Measurements from ENCODE around the gene PTPRZ1.

The PTPRZ1 gene

GRCh38 chr7:121890833-121891232 lies 17.9 kb downstream of the PTPRZ1 start:
- no peak for DNase-seq (ENCODE audit: low read depth in 1 of 2, low spot score in 1 of 2)

DNA sequence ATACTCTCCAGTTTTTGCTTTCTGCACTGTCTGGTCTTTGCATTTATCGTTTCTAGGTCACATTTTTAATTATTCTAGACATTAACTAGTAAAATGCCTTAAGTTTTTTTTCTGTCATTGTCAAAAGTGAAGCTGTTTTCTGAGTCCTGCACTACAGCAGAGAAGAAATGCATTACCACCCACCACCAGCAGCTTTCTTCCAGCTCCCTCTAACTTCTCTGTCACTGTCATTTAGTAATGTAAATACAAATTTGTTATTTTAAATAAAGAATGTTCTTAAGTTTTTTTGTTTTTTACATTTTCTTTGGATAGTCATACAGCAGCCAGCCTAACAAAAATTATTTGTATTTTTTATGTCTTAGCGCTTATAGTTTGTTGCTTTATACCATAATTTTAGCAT lies 18.8 kb downstream of the PTPRZ1 start:
- no peak for DNase-seq (ENCODE audit: low read depth in 1 of 2, low spot score in 1 of 2)

- no peak for DNase-seq (ENCODE audit: low read depth in 1 of 2, low spot score in 1 of 2)
These were observed 28.1 kb downstream of the PTPRZ1 start for GRCh38 chr7:121901026-121901425.

- no peak for DNase-seq (ENCODE audit: low read depth in 1 of 2, low spot score in 1 of 2)
These were observed 31.2 kb downstream of the PTPRZ1 start for GRCh38 chr7:121904120-121904519.

GRCh38 chr7:121908042-121908441 lies 35.1 kb downstream of the PTPRZ1 start:
- DNase-seq (ENCODE audit: low read depth in 1 of 2, low spot score in 1 of 2) = no peak

DNA sequence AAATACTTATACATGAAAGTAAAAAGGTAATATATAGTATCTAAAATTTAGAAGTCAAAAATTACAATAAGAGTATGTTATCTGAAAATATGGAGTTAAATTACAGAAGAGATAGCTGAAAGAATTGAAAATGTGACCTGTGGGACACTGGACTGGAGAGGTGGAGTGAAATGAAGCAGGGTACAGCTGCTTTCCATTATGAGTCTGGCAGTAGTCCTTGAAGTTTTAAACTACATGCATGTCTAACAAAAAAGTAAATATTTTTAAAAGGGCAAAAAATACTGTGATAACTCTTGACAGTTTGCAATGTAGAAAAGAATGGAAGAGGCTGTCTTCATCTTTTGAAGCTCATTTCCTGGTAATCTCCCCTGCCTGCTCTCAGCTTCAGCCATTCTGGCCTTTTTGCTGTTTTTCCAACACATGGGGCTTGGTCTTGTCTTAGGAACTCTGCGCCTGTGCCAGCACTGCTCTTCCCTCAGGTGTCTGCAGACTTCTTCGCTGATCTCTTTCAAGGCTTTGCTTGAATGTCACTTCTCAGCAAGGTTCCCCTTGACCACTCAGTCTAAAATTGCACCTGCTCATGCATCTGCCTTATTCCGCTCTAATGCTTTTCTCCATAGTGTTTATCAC lies 36.9 kb downstream of the PTPRZ1 start:
- DNase-seq (ENCODE audit: low read depth in 1 of 2, low spot score in 1 of 2) = no peak

DNA sequence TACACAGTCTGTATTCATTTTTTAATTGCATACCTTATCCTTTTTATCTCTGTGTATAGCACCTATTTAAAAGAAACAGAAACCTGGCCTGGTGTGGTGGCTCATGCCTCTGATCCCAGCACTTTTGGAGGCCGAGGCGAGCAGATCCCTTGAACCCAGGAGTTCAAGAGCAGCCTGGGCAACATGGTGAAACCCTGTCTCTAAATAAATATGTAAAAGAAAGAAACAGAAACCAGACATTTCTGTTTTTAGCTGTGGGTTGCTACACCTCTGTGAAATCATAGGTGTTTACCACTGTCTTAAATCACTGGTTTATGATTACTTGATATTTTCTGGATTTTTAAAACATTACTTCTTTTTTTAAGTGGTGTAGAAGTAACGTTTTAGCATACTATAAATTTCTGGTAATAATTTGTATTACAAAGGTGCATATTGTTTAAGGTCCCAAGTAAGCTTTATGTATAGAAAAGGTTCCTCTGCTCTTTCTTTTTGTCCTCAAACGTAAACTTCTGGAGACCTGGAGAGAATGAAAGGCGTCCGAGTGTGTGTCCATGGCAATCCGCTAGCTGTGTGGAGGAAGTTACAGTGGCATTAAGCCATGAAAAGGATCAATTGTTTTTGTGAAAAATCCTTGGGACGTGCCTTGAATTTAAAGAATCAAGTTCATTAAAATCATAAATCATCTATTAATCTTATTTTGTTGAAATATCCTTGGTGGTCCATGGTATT lies 41.1 kb downstream of the PTPRZ1 start:
- no peak for DNase-seq (ENCODE audit: low read depth in 1 of 2, low spot score in 1 of 2)

- no peak for DNase-seq (ENCODE audit: low read depth in 1 of 2, low spot score in 1 of 2)
These were observed 41.8 kb downstream of the PTPRZ1 start for GRCh38 chr7:121914676-121915279.

DNA sequence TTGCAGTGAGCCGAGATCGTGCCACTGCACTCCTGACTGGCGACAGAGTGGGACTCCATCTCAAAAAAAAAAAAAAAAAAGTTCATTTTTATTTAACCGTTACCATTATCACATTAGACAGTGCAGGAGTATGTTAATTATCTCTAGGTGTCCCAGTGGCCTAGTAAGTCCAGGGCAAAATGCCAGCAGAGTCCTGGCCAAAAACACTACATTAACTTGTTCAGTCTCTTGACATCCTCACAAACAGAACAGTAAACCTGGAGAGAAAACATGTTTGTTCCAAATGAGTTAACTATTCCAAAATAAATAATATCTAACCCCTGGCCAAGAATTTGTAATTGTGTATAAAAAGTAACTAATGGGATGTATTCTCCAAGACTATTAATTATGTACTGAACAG lies 43.2 kb downstream of the PTPRZ1 start:
- DNase-seq (ENCODE audit: low read depth in 1 of 2, low spot score in 1 of 2) = no peak

- no peak for DNase-seq (ENCODE audit: low read depth in 1 of 2, low spot score in 1 of 2)
These were observed 47.0 kb downstream of the PTPRZ1 start for GRCh38 chr7:121919986-121920385.

DNA sequence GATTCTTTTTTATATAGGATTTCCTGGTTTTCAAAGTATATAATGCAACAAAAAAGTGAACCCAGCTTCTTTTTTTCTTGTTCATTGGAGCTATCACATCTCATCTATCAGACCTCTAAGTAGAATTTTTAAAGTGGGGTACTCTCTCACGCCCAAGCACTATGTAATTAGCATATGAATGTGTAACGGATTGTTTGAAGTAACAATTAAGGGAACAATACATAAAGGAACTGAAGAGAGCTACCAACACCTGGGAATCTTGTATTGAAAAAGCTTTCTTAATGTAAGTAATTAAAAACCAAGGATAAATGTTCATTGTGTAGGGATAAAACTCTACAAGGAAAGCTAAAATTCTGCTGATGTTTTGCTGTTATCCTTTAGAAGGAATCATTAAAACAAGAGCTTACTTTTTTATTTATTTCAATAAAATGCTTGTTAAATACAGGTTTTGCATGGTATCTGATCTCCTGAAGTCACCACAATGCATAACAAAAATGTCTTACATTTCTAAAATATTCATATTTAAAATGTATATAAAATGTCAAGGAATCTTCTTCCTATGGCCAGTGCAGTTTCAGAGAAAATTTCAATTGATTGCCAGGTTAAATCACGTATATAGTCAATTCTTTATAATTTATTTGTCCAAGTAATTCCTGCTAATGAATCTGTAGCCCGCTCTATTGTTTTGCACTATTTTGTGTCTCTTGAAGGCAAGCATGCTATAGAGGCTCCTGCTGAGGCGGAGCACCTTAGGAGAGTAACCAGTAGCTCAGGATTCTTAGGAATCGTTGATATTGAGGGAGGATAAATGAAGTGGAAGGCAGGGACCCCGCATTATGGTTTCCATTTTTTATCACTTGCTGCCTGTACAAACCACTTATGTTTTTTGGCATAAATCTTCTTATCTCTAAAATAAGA lies 51.6 kb downstream of the PTPRZ1 start:
- DNase-seq (ENCODE audit: low read depth in 1 of 2, low spot score in 1 of 2) = no peak

- DNase-seq (ENCODE audit: low read depth in 1 of 2, low spot score in 1 of 2) = no peak
These were observed 58.4 kb downstream of the PTPRZ1 start for GRCh38 chr7:121931149-121931902.

GRCh38 chr7:121932768-121933167 lies 59.8 kb downstream of the PTPRZ1 start:
- DNase-seq (ENCODE audit: low read depth in 1 of 2, low spot score in 1 of 2) = no peak

- DNase-seq (ENCODE audit: low read depth in 1 of 2, low spot score in 1 of 2) = no peak
These were observed 64.1 kb downstream of the PTPRZ1 start for GRCh38 chr7:121936951-121937623.

- no peak for DNase-seq (ENCODE audit: low read depth in 1 of 2, low spot score in 1 of 2)
These were observed 65.6 kb downstream of the PTPRZ1 start for GRCh38 chr7:121938429-121938996.

DNA sequence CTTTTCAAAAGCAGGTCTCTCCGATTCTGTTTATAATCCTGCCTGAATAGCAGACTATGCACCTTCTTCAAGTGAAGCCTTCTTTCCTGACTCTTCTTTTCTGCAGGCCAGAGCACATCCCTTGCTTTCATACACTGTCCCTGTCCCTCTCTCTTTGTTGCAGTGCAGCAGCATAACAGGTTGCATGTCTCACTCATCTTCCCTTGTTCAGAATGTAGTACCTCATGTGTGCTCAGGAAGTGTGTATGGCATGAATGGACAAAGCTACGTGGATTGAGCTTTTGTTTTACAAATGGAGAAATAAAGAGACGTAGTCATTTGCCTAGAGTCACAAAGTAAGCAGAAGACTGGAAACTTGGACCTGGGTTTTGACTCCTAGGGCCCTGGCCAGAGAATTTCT lies 68.0 kb downstream of the PTPRZ1 start:
- DNase-seq (ENCODE audit: low read depth in 1 of 2, low spot score in 1 of 2) = no peak

- DNase-seq (ENCODE audit: low read depth in 1 of 2, low spot score in 1 of 2) = no peak
These were observed 68.9 kb downstream of the PTPRZ1 start for GRCh38 chr7:121941830-121942229.

- no peak for DNase-seq (ENCODE audit: low read depth in 1 of 2, low spot score in 1 of 2)
These were observed 72.1 kb downstream of the PTPRZ1 start for GRCh38 chr7:121945066-121945465.

DNA sequence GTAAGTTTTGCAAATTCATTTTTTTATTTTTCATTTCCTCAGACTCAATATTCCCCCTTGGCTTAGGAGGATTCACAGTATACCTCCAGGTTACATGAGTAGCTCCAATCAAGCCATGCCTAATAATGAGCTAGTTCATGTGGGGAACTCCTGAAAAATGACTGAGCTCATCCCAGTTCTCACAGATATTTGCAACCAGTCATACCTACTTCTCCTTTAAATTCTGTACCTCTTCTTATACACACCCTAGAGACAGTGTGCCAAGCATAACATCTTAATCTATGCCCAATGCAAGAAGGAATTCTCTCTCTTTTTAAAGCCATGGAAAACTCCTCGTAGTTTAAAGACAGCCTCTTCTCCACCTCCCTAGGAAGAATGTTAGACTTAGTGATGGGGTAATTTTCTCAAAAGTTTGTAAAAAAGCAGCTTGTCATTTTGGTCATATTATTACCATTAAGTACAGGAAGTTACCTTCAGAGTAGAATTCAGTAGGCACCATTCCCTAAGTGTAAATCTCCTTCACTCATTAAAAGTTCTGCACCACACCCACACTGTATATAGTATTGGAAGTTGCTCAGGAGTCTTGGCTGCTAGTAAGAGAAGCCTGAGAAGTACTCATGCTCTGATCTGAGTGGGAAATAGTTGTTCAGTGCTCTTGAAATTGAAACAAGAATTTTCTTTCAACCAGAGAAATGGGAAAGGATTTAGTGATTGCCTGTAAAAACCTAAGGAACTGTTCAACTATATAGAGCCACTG lies 72.7 kb downstream of the PTPRZ1 start:
- DNase-seq (ENCODE audit: low read depth in 1 of 2, low spot score in 1 of 2) = no peak

Measured in activated T-helper 1 cell treated with anti-CD3 and anti-CD28 coated beads, Interleukin-2, amount 50 U/mL, for 16 hours (primary cell).